Neural progenitor cell (in vitro differentiated cells): ENCODE data around the gene KDM5B. TPM values are rescaled to one million over a fixed set of nuclear protein-coding genes. Genes with fewer than 3 reads are reported as not detected.

Source experiments
- DNase-seq: peaks from one replicate; pipeline ENCODE4 v3.0.0-alpha.2; 2016; ENCODE audit warnings: low spot score
- H2AFZ ChIP-seq: fragments of 200-600 bp; sonication (generic); replicated peaks from 2 replicates; pipeline ENCODE4 v1.6.1; 2016; ENCODE audit warnings: antibody characterized with exemption
- H3F3A ChIP-seq: fragments of 200-600 bp; sonication (generic); 2 replicates; pipeline ENCODE4 v1.6.1; 2016; ENCODE audit warnings: antibody characterized with exemption, low read depth
- H3K27ac ChIP-seq: fragments of 200-600 bp; sonication (generic); 2 replicates; pipeline ENCODE4 v1.5.1; 2016; ENCODE audit warnings: mild to moderate bottlenecking
- H3K27me3 ChIP-seq: fragments of 200-600 bp; sonication (generic); 2 replicates; pipeline ENCODE4 v1.6.1; 2016; ENCODE audit warnings: mild to moderate bottlenecking, moderate library complexity
- H3K36me3 ChIP-seq: fragments of 200-600 bp; sonication (generic); 2 replicates; pipeline ENCODE4 v1.5.1; 2016
- H3K4me1 ChIP-seq: fragments of 200-600 bp; sonication (generic); 2 replicates; pipeline ENCODE4 v1.6.1; 2016; ENCODE audit warnings: mixed run types
- H3K4me2 ChIP-seq: fragments of 200-600 bp; sonication (generic); 2 replicates; pipeline ENCODE4 v1.6.1; 2016
- H3K4me3 ChIP-seq: fragments of 200-600 bp; sonication (generic); 2 replicates; pipeline ENCODE4 v1.5.1; 2016
- H3K79me2 ChIP-seq: fragments of 200-600 bp; sonication (generic); 2 replicates; pipeline ENCODE4 v1.6.1; 2016; ENCODE audit warnings: low read depth
- H3K9ac ChIP-seq: fragments of 200-600 bp; sonication (generic); 2 replicates; pipeline ENCODE4 v1.6.1; 2016
- H3K9me3 ChIP-seq: fragments of 200-600 bp; sonication (generic); 2 replicates; pipeline ENCODE4 v1.5.1; 2016; ENCODE audit warnings: low read depth
- H4K20me1 ChIP-seq: fragments of 200-600 bp; sonication (generic); 2 replicates; pipeline ENCODE4 v1.6.1; 2016; ENCODE audit warnings: low read depth
- H3K27ac Mint-ChIP-seq: 3 replicates; pipeline ENCODE4 v1.8.0; 2021; ENCODE audit warnings: mixed read lengths
- H3K27me3 Mint-ChIP-seq: 2 replicates; pipeline ENCODE4 v1.8.0; 2022; ENCODE audit warnings: low read depth, mild to moderate bottlenecking, inconsistent platforms, moderate library complexity, mixed read lengths; ENCODE audit not compliant: insufficient read depth
- H3K36me3 Mint-ChIP-seq: 3 replicates; pipeline ENCODE4 v1.8.0; 2021; ENCODE audit warnings: mixed read lengths
- H3K4me1 Mint-ChIP-seq: 3 replicates; pipeline ENCODE4 v1.8.0; 2021; ENCODE audit warnings: mixed read lengths
- H3K4me3 Mint-ChIP-seq: 3 replicates; pipeline ENCODE4 v1.8.0; 2021; ENCODE audit warnings: mild to moderate bottlenecking, moderate library complexity, mixed read lengths
- H3K9me3 Mint-ChIP-seq: 3 replicates; pipeline ENCODE4 v1.8.0; 2020; ENCODE audit warnings: mixed read lengths
- CTCF ChIP-seq: fragments of 200-600 bp; sonication (generic); IDR thresholded peaks from 2 replicates; pipeline ENCODE4 v1.5.1; 2017; ENCODE audit warnings: antibody characterized with exemption, mild to moderate bottlenecking
- EZH2 ChIP-seq: fragments of 200-600 bp; sonication (generic); IDR thresholded peaks from 2 replicates; pipeline ENCODE4 v1.6.1; 2017; ENCODE audit warnings: antibody characterized with exemption, mild to moderate bottlenecking, moderate library complexity
- EZH2phosphoT487 ChIP-seq: fragments of 200-600 bp; sonication (generic); IDR thresholded peaks from 2 replicates; pipeline ENCODE4 v1.6.1; 2017; ENCODE audit warnings: antibody characterized with exemption
- total RNA-seq: library from RNA; depleted of rRNA; stranded (reverse); fragments of >200 nt; gene quantifications from 2 replicates; pipeline ENCODE4 v1.2.3, GENCODE V29; 2015; ENCODE audit warnings: low replicate concordance

Gene KDM5B
- total RNA-seq, 1 donor from 2014 or later: 283 TPM

- DNase-seq: no peak
- Mint-ChIP-seq H3K27ac (peak overlapping the region; percentile 87), H3K4me1 (peaks cover 42% of the 10 kb centered on the region), H3K9me3 (no peaks in the 10 kb centered on the region), H3K4me3 (peak overlapping the region; percentile 90), H3K27me3 (peaks cover 15% of the 10 kb centered on the region), H3K36me3 (peaks cover 3% of the 10 kb centered on the region)
- no peak overlapping the region for H3K9ac ChIP-seq
- H4K20me1 ChIP-seq: peaks cover 17% of the 10 kb centered on the region
- no peaks in the 10 kb centered on the region for H3K36me3 ChIP-seq
- H3K4me1 ChIP-seq: peaks cover 37% of the 10 kb centered on the region
- H3K27me3 ChIP-seq: peaks cover 20% of the 10 kb centered on the region
- H2AFZ ChIP-seq: no peak overlapping the region
- H3K4me3 ChIP-seq: peak overlapping the region; percentile 96
- TF ChIP-seq EZH2: no peak
- no peak for TF ChIP-seq CTCF
- TF ChIP-seq EZH2phosphoT487: no peak
- H3K27ac ChIP-seq: no peak overlapping the region
- H3K4me2 ChIP-seq: peak overlapping the region; percentile 98
- peaks cover 50% of the 10 kb centered on the region for H3K79me2 ChIP-seq
- H3K9me3 ChIP-seq: no peaks in the 10 kb centered on the region
- peaks cover 21% of the 10 kb centered on the region for H3F3A ChIP-seq
Observed at GRCh38 chr1:202810193-202810614, 2.0 kb upstream of the KDM5B start.

- Histone ChIP-seq H2AFZ (no peak overlapping the region), H3K79me2 (peaks cover 56% of the 10 kb centered on the region), H3K4me1 (peaks cover 42% of the 10 kb centered on the region), H3K4me2 (peak overlapping the region; percentile 98), H3K4me3 (peak overlapping the region; percentile 96), H3K36me3 (no peaks in the 10 kb centered on the region), H3K27me3 (peaks cover 20% of the 10 kb centered on the region), H3K9me3 (no peaks in the 10 kb centered on the region), H3K9ac (no peak overlapping the region), H3K27ac (no peak overlapping the region), H4K20me1 (peaks cover 22% of the 10 kb centered on the region), H3F3A (peaks cover 21% of the 10 kb centered on the region)
- Mint-ChIP-seq H3K4me1 (peaks cover 38% of the 10 kb centered on the region), H3K4me3 (peak overlapping the region; percentile 90), H3K9me3 (no peaks in the 10 kb centered on the region), H3K27ac (no peak overlapping the region), H3K36me3 (peaks cover 3% of the 10 kb centered on the region), H3K27me3 (peaks cover 11% of the 10 kb centered on the region)
- TF ChIP-seq CTCF: no peak
- no peak for TF ChIP-seq EZH2phosphoT487
- no peak for TF ChIP-seq EZH2
- peak; percentile 57 for DNase-seq
Observed at GRCh38 chr1:202809597-202810159, 1.5 kb upstream of the KDM5B start.

- Histone ChIP-seq H3K4me3 (peak overlapping the region; percentile 96), H3K9ac (peak overlapping the region; percentile 94), H3K79me2 (peaks cover 77% of the 10 kb centered on the region), H3F3A (peaks cover 24% of the 10 kb centered on the region), H3K27me3 (peaks cover 20% of the 10 kb centered on the region), H3K4me2 (peak overlapping the region; percentile 98), H4K20me1 (peaks cover 44% of the 10 kb centered on the region), H3K36me3 (no peaks in the 10 kb centered on the region), H3K9me3 (no peaks in the 10 kb centered on the region), H3K4me1 (peaks cover 56% of the 10 kb centered on the region), H3K27ac (peak overlapping the region; percentile 74), H2AFZ (no peak overlapping the region)
- peak; percentile 58 for DNase-seq
- H3K4me3 Mint-ChIP-seq: peak overlapping the region; percentile 88
- peaks cover 8% of the 10 kb centered on the region for H3K27me3 Mint-ChIP-seq
- H3K27ac Mint-ChIP-seq: no peak overlapping the region
- no peaks in the 10 kb centered on the region for H3K9me3 Mint-ChIP-seq
- TF ChIP-seq EZH2phosphoT487 (no peak), CTCF (no peak), EZH2 (no peak)
- H3K36me3 Mint-ChIP-seq: peaks cover 9% of the 10 kb centered on the region
- peaks cover 46% of the 10 kb centered on the region for H3K4me1 Mint-ChIP-seq
Observed at GRCh38 chr1:202807451-202807925, 733 bp downstream of the KDM5B start.
